ENCODE data around the gene NRF1.

Gene NRF1

GRCh38 chr7:129676017-129676897 is 64.7 kb downstream of the NRF1 start:
- H3K4me3 ChIP-seq (ENCODE audit: low read depth, low read length), result no peak overlapping the region
- TF ChIP-seq CTCF (IDR thresholded peaks at IDR 0.05; ENCODE audit: low read depth, low read length), result no peak

- H3K4me3 ChIP-seq (ENCODE audit: low read depth, low read length), result no peak overlapping the region
- no peak for TF ChIP-seq CTCF (IDR thresholded peaks at IDR 0.05; ENCODE audit: low read depth, low read length)
Observed at GRCh38 chr7:129677796-129678195, 66.3 kb downstream of the NRF1 start.

GRCh38 chr7:129678606-129679005 is 67.1 kb downstream of the NRF1 start:
- no peak overlapping the region for H3K4me3 ChIP-seq (ENCODE audit: low read depth, low read length)
- TF ChIP-seq CTCF (IDR thresholded peaks at IDR 0.05; ENCODE audit: low read depth, low read length), result no peak

GRCh38 chr7:129680400-129680799 is 68.9 kb downstream of the NRF1 start:
- no peak overlapping the region for H3K4me3 ChIP-seq (ENCODE audit: low read depth, low read length)
- no peak for TF ChIP-seq CTCF (IDR thresholded peaks at IDR 0.05; ENCODE audit: low read depth, low read length)

- no peak overlapping the region for H3K4me3 ChIP-seq (ENCODE audit: low read depth, low read length)
- TF ChIP-seq CTCF (IDR thresholded peaks at IDR 0.05; ENCODE audit: low read depth, low read length), result no peak
Observed at GRCh38 chr7:129684777-129685176, 73.3 kb downstream of the NRF1 start.

GRCh38 chr7:129686063-129686462 is 74.5 kb downstream of the NRF1 start:
- TF ChIP-seq CTCF (IDR thresholded peaks at IDR 0.05; ENCODE audit: low read depth, low read length), result no peak
- H3K4me3 ChIP-seq (ENCODE audit: low read depth, low read length), result no peak overlapping the region

- H3K4me3 ChIP-seq (ENCODE audit: low read depth, low read length), result no peak overlapping the region
- no peak for TF ChIP-seq CTCF (IDR thresholded peaks at IDR 0.05; ENCODE audit: low read depth, low read length)
Observed at GRCh38 chr7:129688503-129689222, 77.1 kb downstream of the NRF1 start.

All from WI38 (cell line).